Stimulated activated CD8-positive, alpha-beta memory T cell treated with anti-CD3 and anti-CD28 coated beads, Interleukin-2, amount 100 ng/mL, for 1 hour (primary cell): ENCODE measurements around the gene RAC3.

Experiments
- DNase-seq, 2 donors: peaks; one replicate each; pipeline ENCODE4 v3.0.0-alpha.2; 2020; ENCODE audit warnings: low read depth in 2 of 2

The RAC3 gene

GRCh38 chr17:82012640-82013295 lies 18.7 kb upstream of the RAC3 start:
- no peak for DNase-seq

GRCh38 chr17:82013341-82013740 lies 18.1 kb upstream of the RAC3 start:
- no peak for DNase-seq

DNA sequence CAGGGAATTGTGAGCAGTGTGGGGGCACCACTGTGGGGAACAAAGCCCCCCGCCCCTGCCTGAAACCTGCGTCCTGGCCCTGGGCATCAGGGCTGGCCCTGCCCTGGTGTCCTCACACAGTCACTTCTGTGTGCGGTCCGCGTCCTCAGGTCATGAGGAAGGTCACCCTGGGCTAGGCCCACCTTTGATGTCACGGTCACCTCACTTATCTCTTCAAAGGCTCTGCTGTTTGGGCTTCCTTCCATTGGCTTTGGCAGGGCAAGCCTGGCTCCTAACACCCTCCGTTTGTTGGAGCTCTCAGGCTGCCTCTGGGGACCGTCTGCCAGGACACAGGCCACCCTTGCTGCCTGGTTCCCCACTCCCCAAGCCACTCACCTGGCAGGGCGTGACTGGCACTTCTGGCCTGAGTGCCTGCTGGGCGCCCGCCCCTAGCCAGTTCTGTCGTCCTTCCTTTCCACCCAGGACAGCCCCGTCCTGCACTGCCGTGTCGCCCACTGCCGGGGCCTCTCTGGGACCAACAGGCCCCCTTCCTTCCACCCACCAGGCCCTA lies 17.6 kb upstream of the RAC3 start:
- no peak for DNase-seq

GRCh38 chr17:82014432-82014831 lies 17.0 kb upstream of the RAC3 start:
- DNase-seq = no peak

- no peak for DNase-seq
Observed at GRCh38 chr17:82014971-82015310, 16.5 kb upstream of the RAC3 start.

GRCh38 chr17:82015311-82015971 lies 16.0 kb upstream of the RAC3 start:
- no peak for DNase-seq

DNA sequence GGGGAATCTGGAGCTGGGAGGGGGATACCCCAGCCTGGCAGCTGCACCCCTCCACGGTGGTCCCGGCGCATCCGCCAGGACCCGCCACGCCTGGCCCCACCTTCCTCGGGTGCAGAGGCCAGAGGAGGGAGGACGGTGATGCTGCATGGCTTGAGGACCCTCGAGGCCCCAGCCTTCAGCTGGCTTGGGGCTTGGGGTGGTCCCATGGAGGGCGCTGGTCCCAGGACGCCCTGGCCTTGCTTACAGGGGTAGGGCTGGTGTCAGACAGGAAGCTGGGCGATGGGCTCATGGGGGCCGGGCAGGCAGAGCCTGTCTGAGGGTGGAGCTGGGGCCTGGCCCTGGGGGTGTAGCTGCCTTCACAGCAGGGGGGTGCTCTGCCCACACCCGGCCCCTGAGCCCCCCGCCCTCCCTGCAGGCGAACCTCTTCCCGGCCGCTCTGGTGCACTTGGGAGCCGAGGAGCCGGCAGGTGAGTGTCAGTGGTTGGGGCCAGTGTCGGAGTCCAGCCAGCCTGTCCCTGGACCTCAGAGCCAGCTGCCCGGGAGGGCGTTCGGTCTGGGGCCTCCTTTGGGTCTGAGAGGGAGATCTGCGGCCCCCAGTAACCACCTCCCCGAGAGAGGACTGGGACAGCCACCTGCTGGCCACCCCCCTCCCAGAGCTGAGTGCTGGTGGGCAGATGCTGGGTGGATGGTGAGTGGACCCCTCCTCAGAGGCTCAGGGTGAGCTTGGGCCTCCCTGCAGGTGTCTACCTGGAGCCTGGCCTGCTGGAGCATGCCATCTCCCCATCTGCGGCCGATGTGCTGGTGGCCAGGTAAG lies 15.2 kb upstream of the RAC3 start:
- no peak for DNase-seq

- DNase-seq = no peak
Observed at GRCh38 chr17:82016875-82017459, 14.5 kb upstream of the RAC3 start.

GRCh38 chr17:82017612-82018151 lies 13.8 kb upstream of the RAC3 start:
- no peak for DNase-seq

GRCh38 chr17:82018152-82018988 lies 13.1 kb upstream of the RAC3 start:
- no peak for DNase-seq

DNA sequence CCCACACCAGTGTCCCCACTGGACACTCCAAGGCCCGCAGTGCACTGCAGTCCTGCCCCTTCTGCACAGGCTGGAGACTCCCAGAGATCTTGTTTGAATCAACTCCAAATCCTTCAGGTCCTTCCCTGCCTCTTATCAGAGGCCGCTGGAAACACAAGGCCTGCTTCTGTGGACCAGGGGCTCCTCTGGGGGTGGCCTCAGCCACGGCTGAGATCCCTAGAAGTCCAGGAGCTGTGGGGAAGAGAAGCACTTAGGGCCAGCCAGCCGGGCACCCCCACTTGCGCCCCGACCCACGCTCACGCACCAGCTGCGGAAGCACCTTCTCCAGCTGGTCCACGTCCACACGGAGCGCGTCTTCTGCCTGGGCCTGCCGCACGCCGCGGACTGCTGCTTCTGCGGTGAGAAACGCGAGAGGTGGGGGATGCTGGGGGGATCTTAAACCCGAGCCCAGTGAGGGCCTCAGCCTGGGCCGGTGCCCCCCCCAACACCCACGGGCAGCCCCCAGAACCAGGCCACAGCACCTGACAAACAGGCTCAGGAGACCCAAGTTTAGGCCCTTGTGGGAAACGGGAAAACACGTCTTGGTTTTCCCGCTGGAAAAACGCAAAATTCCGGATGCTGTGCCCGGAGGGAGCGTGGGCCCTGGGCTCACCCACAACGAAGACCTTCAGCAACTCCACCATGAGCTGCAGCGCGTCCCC lies 12.3 kb upstream of the RAC3 start:
- DNase-seq = no peak

DNA sequence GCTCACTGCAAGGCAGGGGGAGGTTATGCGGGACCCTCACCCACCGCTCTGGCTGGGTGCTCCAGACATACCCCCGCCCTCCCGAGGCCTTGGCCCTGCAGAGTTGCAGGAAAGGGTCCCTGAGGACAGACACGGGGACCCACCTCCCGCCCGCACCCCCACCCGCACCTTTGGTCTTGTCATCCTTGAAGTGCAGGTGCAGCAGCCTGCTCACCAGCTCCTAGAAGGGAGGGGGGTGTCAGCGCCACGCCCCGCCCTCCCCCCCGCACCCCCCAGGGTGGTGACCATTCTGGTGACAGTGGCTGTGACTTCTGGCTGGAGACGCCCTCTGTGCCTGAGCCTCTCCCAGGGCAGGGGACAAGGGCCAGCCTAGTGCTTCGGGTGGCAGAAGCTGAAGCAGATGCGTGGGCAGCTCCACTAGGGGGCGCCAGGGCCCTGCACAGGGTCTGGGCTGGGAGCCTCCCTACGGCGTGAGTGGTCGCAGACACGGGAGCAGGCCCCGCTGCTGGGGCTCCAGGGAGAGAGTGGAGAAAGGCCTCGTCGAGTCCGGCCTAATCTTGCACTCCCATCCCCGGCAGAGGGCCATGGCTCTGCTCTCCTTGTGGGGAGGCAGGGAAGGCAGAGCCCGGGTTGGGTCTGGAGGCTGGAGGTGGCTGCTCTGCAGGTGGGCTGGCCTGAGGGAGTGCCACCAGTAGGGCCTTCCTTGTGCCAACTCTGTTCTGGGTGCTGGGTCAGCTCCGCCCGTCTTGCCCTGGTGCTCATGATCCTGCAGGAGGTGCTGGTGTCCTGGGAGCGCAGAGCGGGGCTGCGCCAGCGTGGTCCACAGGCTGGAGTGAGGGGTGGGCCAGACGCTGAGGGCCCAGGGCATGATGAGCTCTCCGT lies 11.5 kb upstream of the RAC3 start:
- DNase-seq = peak; percentile 29 to 39

DNA sequence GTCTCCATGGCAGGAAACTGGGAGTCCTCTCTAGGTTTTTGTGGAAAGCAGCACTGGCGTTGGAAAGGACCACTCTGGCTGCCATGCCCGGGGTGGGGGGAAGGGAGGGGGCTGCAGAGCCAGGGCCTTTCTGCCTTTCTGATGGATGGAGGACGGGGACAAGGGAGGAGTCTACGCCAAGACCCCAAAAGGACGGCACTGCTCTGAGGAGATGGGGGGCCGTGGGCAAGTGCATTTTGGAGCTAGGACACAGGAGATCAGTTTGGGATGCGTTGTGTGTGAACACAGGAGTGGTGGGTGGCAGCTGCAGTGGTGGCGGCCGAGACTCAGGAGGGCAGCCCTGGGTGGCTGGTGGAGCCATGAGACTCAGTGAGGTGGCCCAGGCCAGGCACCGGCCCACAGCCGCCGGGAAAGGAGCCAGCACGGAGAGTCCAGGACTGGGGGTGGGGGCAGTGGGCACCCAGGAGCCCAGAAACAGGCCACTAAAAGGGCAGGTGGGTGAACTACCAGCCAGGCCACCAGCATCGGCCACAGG lies 10.8 kb upstream of the RAC3 start:
- no peak for DNase-seq

DNA sequence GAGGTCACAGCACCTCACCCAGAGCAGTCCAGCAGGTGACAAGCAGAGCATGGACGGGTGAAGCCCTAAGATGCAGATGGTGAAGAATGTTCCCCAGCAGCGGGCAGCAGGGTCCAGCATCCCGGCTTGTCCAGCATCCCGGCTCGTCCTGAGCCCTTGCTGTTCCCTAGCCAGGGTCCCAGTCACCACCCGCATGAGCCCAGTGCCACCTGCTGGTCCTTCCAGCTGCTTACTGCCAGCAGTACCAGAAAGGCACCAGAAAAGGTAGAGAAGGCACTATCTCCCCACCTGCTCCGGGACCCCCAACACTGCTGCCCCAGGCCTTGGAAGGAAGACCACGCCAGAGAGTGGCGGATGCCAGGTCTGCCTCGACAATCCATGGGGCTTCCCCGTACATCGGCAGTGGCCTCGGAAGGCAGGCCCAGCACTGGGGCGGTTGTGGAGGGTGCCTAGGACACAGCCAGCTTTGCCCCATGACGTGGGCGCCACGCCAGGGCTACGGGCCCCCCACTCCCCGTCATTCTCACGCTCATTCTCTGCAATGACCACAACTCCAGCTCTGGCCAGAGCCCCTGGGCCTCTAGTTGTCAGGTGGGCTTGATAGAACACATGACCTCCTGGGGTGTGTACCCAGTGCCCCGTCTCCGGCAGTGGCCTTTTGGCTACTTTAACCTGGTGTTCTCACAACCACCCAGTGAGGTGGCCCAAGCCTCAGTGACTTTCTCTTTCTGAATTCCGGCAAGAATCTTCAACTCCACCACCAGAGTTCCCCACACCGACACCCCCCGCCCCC lies 10.2 kb upstream of the RAC3 start:
- peak in 1 of 2 donors; percentile 23 for DNase-seq

GRCh38 chr17:82021900-82022309 lies 9.6 kb upstream of the RAC3 start:
- no peak for DNase-seq

GRCh38 chr17:82022310-82022980 lies 9.0 kb upstream of the RAC3 start, which contains the start of gene CENPX:
CENPX (minus strand) TSS chr17:82022878; CDS start chr17:82022861, 17 bp downstream.
- no peak for DNase-seq

DNA sequence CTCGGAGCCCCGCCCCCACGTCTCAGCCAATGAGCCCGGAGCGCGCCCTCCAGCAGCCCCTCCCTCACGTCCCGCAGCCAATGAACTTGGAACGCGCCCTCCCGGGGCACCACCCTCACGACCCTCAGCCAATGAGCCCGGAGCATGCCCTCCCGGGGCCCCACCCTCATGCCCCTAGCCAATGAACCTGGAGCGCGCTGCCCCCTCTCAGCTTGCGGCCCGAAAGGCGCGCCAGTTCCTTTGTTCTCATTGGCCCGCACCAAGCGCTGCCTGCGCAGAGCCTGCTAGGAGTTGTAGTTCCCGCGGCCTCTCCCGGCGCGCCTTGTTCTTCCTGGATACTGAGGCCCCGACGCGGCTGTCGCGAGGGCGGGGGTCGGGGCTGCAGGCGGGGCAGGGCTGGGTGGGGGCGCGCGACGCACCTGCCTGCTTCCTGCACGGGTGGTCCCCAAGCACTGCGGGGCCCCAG lies 8.5 kb upstream of the RAC3 start, which contains the start of gene LRRC45:
TSS of gene LRRC45 (plus strand) at position 325 of the 466 bp plus-strand sequence. CDS start 339 bp downstream, outside the sequence.
- DNase-seq = peak; percentile 99 to 100
